PC-9 (cell line): Measurements from ENCODE around the gene FAM184A.

Experiments
- CTCF ChIP-seq: fragments of 200-600 bp; sonication (generic); conservative IDR thresholded peaks from 2 replicates; pipeline ENCODE4 v1.6.1; 2017; ENCODE audit warnings: mixed run types, antibody characterized with exemption, mild to moderate bottlenecking, moderate library complexity
- EZH2 ChIP-seq: fragments of 200-600 bp; sonication (generic); IDR thresholded peaks from 2 replicates; pipeline ENCODE4 v1.8.0; 2017; ENCODE audit warnings: antibody characterized with exemption, low read depth

GRCh38 chr6:118935978-118936703, 142.3 kb downstream of the FAM184A start:
- TF ChIP-seq EZH2 (no peak), CTCF (no peak)
